Upper lobe of left lung (tissue), 6 donors: Measurements from ENCODE around the gene LASP1. TPM values are rescaled to one million over a fixed set of nuclear protein-coding genes. Genes with fewer than 3 reads are reported as not detected.
"Not testable (repeated sequence)": the region's sequence is repeated elsewhere in the genome, so short reads cannot be mapped to it uniquely, and the experiment has no call there.

Source experiments
- ATAC-seq, 2 donors: fragments of 200-7000 bp; cut with Tn5 transposase; one replicate each; pipeline ENCODE4 v1.9.1; 2022; ENCODE audit warnings: mild to moderate bottlenecking in 2 of 2, moderate library complexity in 2 of 2; ENCODE audit not compliant: low FRiP score in 2 of 2
- DNase-seq, 2 donors: peaks; one replicate each; pipeline ENCODE4 v3.0.0-alpha.2; 2019 to 2020
- H3K27ac ChIP-seq, 4 donors: fragments of 200-600 bp; sonication (generic); one replicate each; pipeline ENCODE4 v1.5.1; 2016 to 2019
- H3K27me3 ChIP-seq, 4 donors: fragments of 200-600 bp; sonication (generic); one replicate each; pipeline ENCODE4 v1.5.1; 2017 to 2019
- H3K36me3 ChIP-seq, 4 donors: fragments of 200-600 bp; sonication (generic); one replicate each; pipeline ENCODE4 v1.5.1; 2016 to 2019
- H3K4me1 ChIP-seq, 4 donors: fragments of 200-600 bp; sonication (generic); one replicate each; pipeline ENCODE4 v1.5.1; 2018 to 2019
- H3K4me3 ChIP-seq, 4 donors: fragments of 200-600 bp; sonication (generic); one replicate each; pipeline ENCODE4 v1.5.1; 2017 to 2019; ENCODE audit warnings: mild to moderate bottlenecking in 2 of 4, moderate library complexity in 1 of 4
- H3K9me3 ChIP-seq, 4 donors: fragments of 200-600 bp; sonication (generic); one replicate each; pipeline ENCODE4 v1.5.1; 2018 to 2019
- CTCF ChIP-seq, 6 experiments: fragments of 450-650 bp in 4 of 6; fragments of 200-600 bp in 2 of 6; sonication (generic) in 2 of 6; IDR thresholded peaks; one replicate each; pipeline ENCODE4 v1.5.1; 2016 to 2019; ENCODE audit warnings: antibody characterized with exemption in 6 of 6
- EP300 ChIP-seq, 4 donors: sonication (generic); formaldehyde crosslinking; IDR thresholded peaks; one replicate each; pipeline ENCODE4 v1.5.1; 2017; ENCODE audit warnings: antibody characterized with exemption in 4 of 4, control low read depth in 2 of 4
- POLR2A ChIP-seq, 4 donors: fragments of 450-650 bp; IDR thresholded peaks; one replicate each; pipeline ENCODE4 v1.5.1; 2016 to 2017; ENCODE audit warnings: antibody characterized with exemption in 4 of 4, mild to moderate bottlenecking in 2 of 4
- POLR2AphosphoS5 ChIP-seq, 2 donors: sonication (generic); formaldehyde crosslinking; IDR thresholded peaks; one replicate each; pipeline ENCODE4 v1.5.1; 2017; ENCODE audit warnings: antibody characterized with exemption in 2 of 2
- WGBS, 2 donors: methylation state at CpG; one replicate each; pipeline ENCODE4 v1.1.5; 2017 to 2018; 5-methylcytosine and 5-hydroxymethylcytosine counted together
- total RNA-seq, 6 donors: library from RNA; depleted of rRNA in 4 of 6; stranded (reverse); fragments of >200 nt in 4 of 6; gene quantifications; one replicate each; pipeline versions ENCODE4 v1.1.0 to v1.2.1, GENCODE V29; 2016 to 2021
- donor health status: DM: no; HTN: no; CAD: no; lungs with moderate emphysema.
- donor health status: DM: no; HTN: yes; CAD: no; lungs with severe emphysema.

Gene LASP1
- total RNA-seq, 6 donors from 2014 or later = 97.9 to 168 (median 149) TPM

GRCh38 chr17:38926293-38927070 lies 56.6 kb downstream of the LASP1 start:
- no peak for TF ChIP-seq EP300 (IDR thresholded peaks at IDR 0.05)
- no peak for TF ChIP-seq CTCF (IDR thresholded peaks at IDR 0.05)
- TF ChIP-seq POLR2AphosphoS5 (IDR thresholded peaks at IDR 0.05) = no peak
- no peak for TF ChIP-seq POLR2A (IDR thresholded peaks at IDR 0.05)
- no peak for DNase-seq

DNA sequence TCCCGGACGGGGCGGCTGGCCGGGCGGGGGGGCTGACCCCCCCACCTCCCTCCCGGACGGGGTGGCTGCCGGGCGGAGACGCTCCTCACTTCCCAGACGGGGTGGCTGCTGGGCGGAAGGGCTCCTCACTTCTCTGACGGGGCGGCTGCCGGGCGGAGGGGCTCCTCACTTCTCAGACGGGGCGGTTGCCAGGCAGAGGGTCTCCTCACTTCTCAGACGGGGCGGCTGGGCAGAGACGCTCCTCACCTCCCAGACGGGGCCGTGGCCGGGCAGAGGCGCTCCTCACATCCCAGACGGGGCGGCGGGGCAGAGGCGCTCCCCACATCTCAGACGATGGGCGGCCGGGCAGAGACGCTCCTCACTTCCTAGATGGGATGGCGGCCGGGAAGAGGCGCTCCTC lies 60.9 kb downstream of the LASP1 start:
- 97% methylated on average over 13 of the region's 36 CpGs; no CpG with 5 or more reads in 1 of the 2 donors for WGBS, 2 donors

More at GRCh38 chr17:38926293-38927070, 56.6 kb downstream of the LASP1 start:
- Histone ChIP-seq H3K4me1 (peaks cover 22 to 34% (median 26%) of the 10 kb centered on the region in 4 donors), H3K27ac (peak overlapping the region in 3 of 4 donors; percentile 35 to 57 (median 42)), H3K27me3 (no peaks in the 10 kb centered on the region), H3K9me3 (no peaks in the 10 kb centered on the region), H3K36me3 (no peaks in the 10 kb centered on the region), H3K4me3 (no peak overlapping the region)
- ATAC-seq = peak in 1 of 2 donors; percentile 34
- 43 to 61% methylated on average over 2 of the region's 2 CpGs for WGBS, 2 donors

GRCh38 chr17:38933962-38934361 lies 64.1 kb downstream of the LASP1 start:
- DNase-seq, H3K27ac ChIP-seq, H3K9me3 ChIP-seq, H3K4me3 ChIP-seq, H3K4me1 ChIP-seq, H3K36me3 ChIP-seq, H3K27me3 ChIP-seq, ATAC-seq: not testable (repeated sequence)
- WGBS, 2 donors = 83 to 90% methylated on average over 9 of the region's 9 CpGs

More for the DNA sequence above, 60.9 kb downstream of the LASP1 start:
- ATAC-seq, H3K36me3 ChIP-seq, H3K27me3 ChIP-seq, H3K27ac ChIP-seq, H3K4me3 ChIP-seq, H3K9me3 ChIP-seq: not testable (repeated sequence)
- H3K4me1 ChIP-seq = peaks cover 4 to 13% (median 7%) of the 10 kb centered on the region in 4 donors
- DNase-seq = peak in 1 of 2 donors; percentile 59

DNA sequence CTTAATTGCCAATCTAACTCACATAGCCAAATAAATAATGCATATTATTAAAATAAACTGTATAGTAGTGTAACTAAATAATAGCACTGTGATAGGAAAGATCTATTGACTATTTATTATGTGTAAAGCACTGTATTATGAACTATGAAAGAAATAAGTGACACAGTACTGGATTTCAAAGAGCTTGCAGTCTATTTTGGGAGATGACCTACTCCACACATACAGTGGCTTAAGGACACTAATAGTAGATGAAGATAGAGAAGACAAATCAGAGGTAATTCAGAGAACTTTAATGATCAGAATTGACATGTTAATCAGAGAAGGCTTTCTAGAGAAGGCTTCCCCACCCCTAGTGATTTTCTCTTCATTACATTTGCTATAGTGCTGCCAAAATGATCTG lies 70.1 kb downstream of the LASP1 start:
- no peak overlapping the region for H3K4me3 ChIP-seq
- H3K36me3 ChIP-seq = no peaks in the 10 kb centered on the region
- H3K9me3 ChIP-seq = no peaks in the 10 kb centered on the region
- TF ChIP-seq POLR2AphosphoS5 (IDR thresholded peaks at IDR 0.05) (no peak), POLR2A (IDR thresholded peaks at IDR 0.05) (no peak), CTCF (IDR thresholded peaks at IDR 0.05) (no peak), EP300 (IDR thresholded peaks at IDR 0.05) (no peak)
- H3K27me3 ChIP-seq = no peaks in the 10 kb centered on the region
- no peak overlapping the region for H3K27ac ChIP-seq
- H3K4me1 ChIP-seq = no peaks in the 10 kb centered on the region
- ATAC-seq (no peak), DNase-seq (no peak)

GRCh38 chr17:38940404-38940803 lies 70.5 kb downstream of the LASP1 start:
- ATAC-seq (no peak), DNase-seq (no peak)
- 94% methylated on average over 1 of the region's 1 CpG for WGBS, 2 donors
- Histone ChIP-seq H3K9me3 (no peaks in the 10 kb centered on the region), H3K27me3 (no peaks in the 10 kb centered on the region), H3K4me1 (no peaks in the 10 kb centered on the region), H3K36me3 (no peaks in the 10 kb centered on the region), H3K4me3 (no peak overlapping the region), H3K27ac (no peak overlapping the region)
- TF ChIP-seq POLR2A (IDR thresholded peaks at IDR 0.05) (no peak), POLR2AphosphoS5 (IDR thresholded peaks at IDR 0.05) (no peak), CTCF (IDR thresholded peaks at IDR 0.05) (no peak), EP300 (IDR thresholded peaks at IDR 0.05) (no peak)
